SJSA1 (cell line): ENCODE measurements around the gene SLC5A7. TPM values are rescaled to one million over a fixed set of nuclear protein-coding genes. Genes with fewer than 3 reads are reported as not detected.

ENCODE experiments used
- DNase-seq, 2 experiments: peaks; one replicate each; pipeline ENCODE4 v3.0.0-alpha.2; 2015 to 2020; ENCODE audit warnings: low spot score in 2 of 2, low read depth in 1 of 2
- H3K27ac ChIP-seq: fragments of 250-450 bp; sonication (Bioruptor Pico); 2 replicates; pipeline ENCODE4 v1.5.1; 2020; ENCODE audit warnings: mild to moderate bottlenecking, moderate library complexity
- H3K27me3 ChIP-seq: fragments of 250-450 bp; sonication (Bioruptor Pico); replicated peaks from 2 replicates; pipeline ENCODE4 v1.5.1; 2020; ENCODE audit warnings: mild to moderate bottlenecking, moderate library complexity
- H3K36me3 ChIP-seq: fragments of 250-450 bp; sonication (Bioruptor Pico); 2 replicates; pipeline ENCODE4 v1.5.1; 2020; ENCODE audit warnings: mild to moderate bottlenecking
- H3K4me1 ChIP-seq: fragments of 250-450 bp; sonication (Bioruptor Pico); replicated peaks from 2 replicates; pipeline ENCODE4 v1.6.1; 2021; ENCODE audit warnings: mild to moderate bottlenecking
- H3K4me3 ChIP-seq: fragments of 250-450 bp; sonication (Bioruptor Pico); 2 replicates; pipeline ENCODE4 v1.5.1; 2020; ENCODE audit warnings: mild to moderate bottlenecking
- H3K9me3 ChIP-seq: fragments of 250-450 bp; sonication (Bioruptor Pico); replicated peaks from 2 replicates; pipeline ENCODE4 v1.5.1; 2020; ENCODE audit warnings: mild to moderate bottlenecking
- total RNA-seq: library from RNA; depleted of rRNA; stranded (reverse); fragments of >200 nt; shearing (Covaris generic); gene quantifications from 2 replicates; pipeline ENCODE4 v1.2.3, GENCODE V29; 2014; rRNA removed

The SLC5A7 gene
- total RNA-seq: not detected in 2 replicates

DNA sequence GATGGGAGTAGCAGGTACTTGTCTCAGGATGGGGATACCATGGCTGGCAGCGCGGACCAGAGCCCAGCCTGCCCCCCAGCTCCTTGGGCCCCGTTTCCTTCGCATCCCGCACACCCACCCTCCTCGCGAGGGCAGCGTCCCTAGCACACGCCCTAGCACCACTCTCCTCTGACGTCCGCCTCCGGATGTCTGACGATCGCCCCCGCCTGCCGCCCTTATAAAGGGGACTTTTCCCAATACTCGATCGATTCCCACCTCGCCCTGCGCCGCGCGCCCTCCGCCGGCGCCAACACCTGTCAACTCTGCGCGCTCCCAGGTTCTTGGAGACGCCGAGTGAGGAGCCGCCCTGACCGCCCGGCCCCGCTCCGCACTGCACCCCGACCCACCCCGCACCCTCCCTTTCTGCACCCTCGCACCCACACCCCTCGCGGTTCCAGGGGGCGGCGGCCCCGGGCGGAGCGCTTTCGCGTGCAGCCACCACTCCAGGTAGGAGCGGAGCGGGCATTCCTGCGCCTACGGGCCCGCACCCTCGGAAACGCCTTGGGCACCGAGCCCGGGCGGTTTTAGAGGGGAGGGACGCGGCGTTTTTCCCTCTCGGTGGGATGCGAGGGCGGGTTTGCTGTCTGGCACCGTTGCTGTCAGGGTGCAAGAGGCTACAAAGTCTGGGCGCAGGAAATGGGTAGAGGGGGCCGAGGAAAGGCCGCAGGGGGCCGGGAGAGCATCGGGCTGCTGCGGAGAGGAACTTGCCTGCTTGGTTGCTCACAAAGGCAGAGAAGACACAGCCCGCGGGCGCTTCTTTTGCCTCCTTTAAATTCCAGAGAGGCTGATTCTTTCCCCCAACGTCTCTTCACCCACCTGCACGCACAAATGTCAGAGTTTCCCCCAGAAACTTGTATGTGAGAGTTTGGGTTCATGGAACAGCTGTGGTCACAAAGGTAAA is at the start of gene SLC5A7:
SLC5A7 (plus strand) TSS at position 247 of the 940 bp plus-strand sequence. CDS start 1,632 bp downstream, outside the sequence.
- H3K27me3 ChIP-seq: peaks cover 37% of the 10 kb centered on the region
- no peaks in the 10 kb centered on the region for H3K4me1 ChIP-seq

DNA sequence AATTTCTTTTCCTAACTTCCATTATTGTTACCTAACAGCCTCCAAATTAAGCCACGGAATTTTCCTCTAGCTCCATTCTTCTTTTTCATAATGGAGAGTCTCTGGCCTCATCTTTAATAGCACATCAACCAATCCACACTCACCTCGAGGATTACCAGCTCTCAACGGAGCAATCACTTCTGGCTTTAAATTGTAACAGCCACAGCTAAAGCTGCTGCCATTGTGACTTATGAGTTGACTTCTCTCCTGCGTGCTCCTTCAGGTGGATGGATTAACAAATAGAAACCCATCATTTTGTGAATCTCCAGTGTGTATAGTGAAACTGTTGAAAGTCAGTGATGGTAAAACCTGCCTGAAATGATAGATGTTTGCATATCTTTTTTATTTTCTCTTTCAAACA is 24.9 kb upstream of the SLC5A7 start:
- Histone ChIP-seq H3K4me3 (no peak overlapping the region), H3K27me3 (no peaks in the 10 kb centered on the region), H3K36me3 (no peaks in the 10 kb centered on the region), H3K4me1 (no peaks in the 10 kb centered on the region), H3K9me3 (no peaks in the 10 kb centered on the region), H3K27ac (no peak overlapping the region)
- DNase-seq: no peak

More for the DNA sequence above, at the start of gene SLC5A7:
- no peak for DNase-seq
- Histone ChIP-seq H3K36me3 (no peaks in the 10 kb centered on the region), H3K9me3 (no peaks in the 10 kb centered on the region), H3K27ac (no peak within 1 kb of the TSS), H3K4me3 (no peak within 1 kb of the TSS)

DNA sequence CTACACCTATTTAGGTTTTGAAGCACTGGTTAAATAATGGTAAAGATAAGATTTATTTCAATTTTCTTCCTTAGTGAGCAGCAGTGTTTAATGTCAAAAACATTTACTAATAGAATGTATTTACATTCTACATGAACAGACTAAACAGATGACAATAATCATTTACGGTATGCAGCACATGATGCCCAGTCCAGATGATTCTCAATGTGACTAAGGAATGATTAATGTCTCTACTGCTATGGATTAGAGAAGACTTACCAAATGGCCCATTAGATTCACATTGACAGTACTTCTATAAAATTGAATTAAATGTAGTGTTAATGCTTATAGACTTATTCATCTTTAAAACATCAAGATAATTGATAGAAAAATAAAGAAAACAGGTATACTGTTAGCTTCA is 22.1 kb upstream of the SLC5A7 start:
- DNase-seq: no peak
- Histone ChIP-seq H3K4me1 (no peaks in the 10 kb centered on the region), H3K27me3 (no peaks in the 10 kb centered on the region), H3K9me3 (no peaks in the 10 kb centered on the region), H3K36me3 (no peaks in the 10 kb centered on the region), H3K27ac (no peak overlapping the region), H3K4me3 (no peak overlapping the region)

DNA sequence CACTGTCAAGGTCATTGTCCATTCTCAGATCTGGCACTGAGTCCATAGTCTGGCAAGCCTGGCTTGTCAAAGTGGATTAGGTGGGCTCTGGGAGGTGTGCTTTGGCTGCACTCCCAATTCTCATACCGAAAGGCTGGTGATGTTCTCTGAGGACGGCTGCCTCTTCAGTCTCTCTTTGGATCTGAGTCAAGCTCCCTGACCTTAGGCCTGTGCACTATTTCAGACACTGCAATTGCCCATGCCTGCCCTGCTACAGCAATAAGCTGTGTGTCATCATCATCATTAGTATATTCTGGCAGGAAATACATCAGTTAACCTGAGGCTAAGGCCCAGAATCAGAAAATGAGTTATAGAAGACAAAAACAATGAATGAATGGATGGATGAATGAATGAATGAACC is 1.6 kb upstream of the SLC5A7 start:
- no peak for DNase-seq
- Histone ChIP-seq H3K36me3 (no peaks in the 10 kb centered on the region), H3K4me3 (no peak overlapping the region), H3K27me3 (peaks cover 37% of the 10 kb centered on the region), H3K27ac (no peak overlapping the region), H3K4me1 (no peaks in the 10 kb centered on the region), H3K9me3 (no peaks in the 10 kb centered on the region)

DNA sequence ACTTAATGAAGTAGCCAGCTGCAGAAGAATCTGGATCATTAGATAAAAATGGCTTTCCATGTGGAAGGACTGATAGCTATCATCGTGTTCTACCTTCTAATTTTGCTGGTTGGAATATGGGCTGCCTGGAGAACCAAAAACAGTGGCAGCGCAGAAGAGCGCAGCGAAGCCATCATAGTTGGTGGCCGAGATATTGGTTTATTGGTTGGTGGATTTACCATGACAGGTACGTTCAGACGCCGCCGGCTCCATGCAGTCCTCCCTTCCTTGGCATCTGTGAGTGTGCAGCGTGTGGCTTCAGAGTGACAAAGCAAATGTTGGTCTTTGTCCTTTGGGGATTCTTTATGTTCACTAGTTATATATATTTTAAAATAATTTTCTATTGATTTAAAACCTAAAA is 1.8 kb downstream of the SLC5A7 start:
- Histone ChIP-seq H3K4me3 (no peak overlapping the region), H3K36me3 (no peaks in the 10 kb centered on the region), H3K27me3 (peaks cover 37% of the 10 kb centered on the region), H3K27ac (no peak overlapping the region), H3K4me1 (no peaks in the 10 kb centered on the region), H3K9me3 (no peaks in the 10 kb centered on the region)
- no peak for DNase-seq

- Histone ChIP-seq H3K4me1 (no peaks in the 10 kb centered on the region), H3K36me3 (no peaks in the 10 kb centered on the region), H3K4me3 (no peak overlapping the region), H3K27me3 (peaks cover 37% of the 10 kb centered on the region), H3K9me3 (no peaks in the 10 kb centered on the region), H3K27ac (no peak overlapping the region)
- no peak for DNase-seq
Measured at GRCh38 chr2:107989445-107989844, 3.1 kb downstream of the SLC5A7 start.

- Histone ChIP-seq H3K4me3 (no peak overlapping the region), H3K27me3 (peaks cover 30% of the 10 kb centered on the region), H3K36me3 (no peaks in the 10 kb centered on the region), H3K9me3 (no peaks in the 10 kb centered on the region), H3K27ac (no peak overlapping the region), H3K4me1 (no peaks in the 10 kb centered on the region)
- no peak for DNase-seq
Measured at GRCh38 chr2:107990718-107991117, 4.4 kb downstream of the SLC5A7 start.

DNA sequence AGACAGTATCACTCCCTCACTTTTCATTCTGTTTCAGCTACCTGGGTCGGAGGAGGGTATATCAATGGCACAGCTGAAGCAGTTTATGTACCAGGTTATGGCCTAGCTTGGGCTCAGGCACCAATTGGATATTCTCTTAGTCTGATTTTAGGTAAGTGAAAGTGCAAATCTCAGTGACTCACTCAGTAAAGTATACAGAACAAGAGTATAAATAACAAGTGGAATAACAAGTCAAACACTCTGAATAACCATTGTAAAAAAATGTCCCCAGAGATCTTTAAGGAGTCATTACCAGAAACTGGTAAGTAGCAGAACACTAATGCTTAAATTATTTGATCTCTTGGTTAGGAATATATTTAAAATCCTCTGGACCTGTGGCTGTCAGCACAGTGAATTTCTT is 5.7 kb downstream of the SLC5A7 start:
- H3K4me3 ChIP-seq: no peak overlapping the region
- peaks cover 18% of the 10 kb centered on the region for H3K27me3 ChIP-seq
- H3K27ac ChIP-seq: no peak overlapping the region
- no peak for DNase-seq
- H3K4me1 ChIP-seq: no peaks in the 10 kb centered on the region
- H3K9me3 ChIP-seq: no peaks in the 10 kb centered on the region
- no peaks in the 10 kb centered on the region for H3K36me3 ChIP-seq

DNA sequence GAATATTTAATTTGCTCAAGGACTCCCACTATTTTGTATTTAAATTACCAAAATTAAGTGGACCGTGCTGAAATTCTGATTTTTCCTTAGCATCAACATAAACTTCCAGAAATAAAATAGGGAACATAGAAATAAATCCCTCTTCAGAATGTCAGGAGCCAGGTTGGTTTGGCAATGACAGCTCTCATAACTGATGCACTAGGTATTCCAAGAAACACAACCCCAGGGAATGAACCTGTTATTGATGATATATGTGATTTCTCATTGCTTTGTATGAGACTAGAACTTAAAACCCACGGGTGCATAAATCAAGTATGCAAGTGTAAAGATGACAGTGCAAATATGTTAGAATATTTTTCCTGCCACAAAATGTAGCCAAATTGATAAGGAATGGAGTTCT is 12.8 kb downstream of the SLC5A7 start:
- Histone ChIP-seq H3K36me3 (no peaks in the 10 kb centered on the region), H3K4me3 (no peak overlapping the region), H3K27ac (no peak overlapping the region), H3K4me1 (no peaks in the 10 kb centered on the region), H3K27me3 (no peaks in the 10 kb centered on the region), H3K9me3 (no peaks in the 10 kb centered on the region)
- DNase-seq: no peak

DNA sequence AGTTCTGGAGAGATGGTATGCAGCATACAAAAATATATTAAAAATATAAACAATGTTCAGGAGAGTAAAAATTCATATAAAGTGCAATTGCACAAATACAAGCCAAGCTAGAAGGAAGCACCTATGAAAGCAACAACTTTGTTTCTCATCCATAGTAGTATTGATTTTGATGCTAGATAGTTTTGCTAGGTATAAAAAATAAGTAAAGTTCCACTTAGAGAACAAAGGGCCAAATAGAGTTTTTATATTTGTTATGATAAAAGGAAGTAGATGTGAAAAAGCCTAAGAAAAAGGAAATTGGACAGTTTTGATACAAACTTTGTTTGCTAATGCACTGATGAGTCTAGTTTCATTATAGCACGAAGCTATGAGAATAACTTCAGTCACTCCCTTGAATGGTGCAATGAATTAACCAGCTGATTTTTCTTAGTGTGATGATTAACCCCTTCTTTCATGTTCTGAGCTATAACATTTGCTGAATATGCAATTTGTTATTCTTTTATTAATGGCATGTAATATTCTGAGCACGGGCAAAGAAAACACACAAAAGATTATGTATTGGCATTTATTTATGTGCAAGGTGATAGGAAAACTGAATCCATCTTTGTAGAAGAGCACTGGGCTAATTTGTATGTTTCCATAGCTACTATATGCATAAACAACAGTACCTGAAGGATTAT is 24.7 kb downstream of the SLC5A7 start:
- no peaks in the 10 kb centered on the region for H3K36me3 ChIP-seq
- peaks cover 7% of the 10 kb centered on the region; the same call in 1 of the 2 replicates for H3K9me3 ChIP-seq
- no peaks in the 10 kb centered on the region for H3K4me1 ChIP-seq
- no peak for DNase-seq
- no peak overlapping the region for H3K27ac ChIP-seq
- H3K4me3 ChIP-seq: no peak overlapping the region
- H3K27me3 ChIP-seq: no peaks in the 10 kb centered on the region

DNA sequence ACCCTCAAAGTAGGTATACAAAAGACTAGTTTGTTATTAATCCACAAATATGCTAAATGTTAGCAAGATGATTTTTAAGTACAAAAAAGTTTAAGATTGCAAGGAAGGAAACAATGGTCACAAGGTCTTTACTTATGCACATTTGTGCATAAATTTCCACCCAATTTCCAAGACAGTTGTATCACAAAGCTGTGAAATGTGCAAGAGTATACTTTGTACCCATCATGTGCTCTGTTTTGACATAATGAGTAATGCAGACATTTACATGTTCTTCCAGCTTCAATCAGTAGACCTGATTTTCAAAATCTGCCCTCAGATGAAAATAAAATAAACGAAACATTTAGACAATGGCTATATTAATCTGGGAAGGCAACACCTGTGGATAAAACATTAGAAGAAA is 27.0 kb downstream of the SLC5A7 start:
- H3K27me3 ChIP-seq: no peaks in the 10 kb centered on the region
- no peak for DNase-seq
- H3K4me3 ChIP-seq: no peak overlapping the region
- H3K36me3 ChIP-seq: no peaks in the 10 kb centered on the region
- peaks cover 7% of the 10 kb centered on the region; the same call in 1 of the 2 replicates for H3K9me3 ChIP-seq
- H3K4me1 ChIP-seq: no peaks in the 10 kb centered on the region
- no peak overlapping the region for H3K27ac ChIP-seq

- DNase-seq: no peak
- H3K9me3 ChIP-seq: no peaks in the 10 kb centered on the region
- no peaks in the 10 kb centered on the region for H3K4me1 ChIP-seq
- H3K27ac ChIP-seq: no peak overlapping the region
- no peaks in the 10 kb centered on the region for H3K27me3 ChIP-seq
- H3K4me3 ChIP-seq: no peak overlapping the region
- H3K36me3 ChIP-seq: no peaks in the 10 kb centered on the region
Measured at GRCh38 chr2:108022628-108023027, 36.3 kb downstream of the SLC5A7 start.

DNA sequence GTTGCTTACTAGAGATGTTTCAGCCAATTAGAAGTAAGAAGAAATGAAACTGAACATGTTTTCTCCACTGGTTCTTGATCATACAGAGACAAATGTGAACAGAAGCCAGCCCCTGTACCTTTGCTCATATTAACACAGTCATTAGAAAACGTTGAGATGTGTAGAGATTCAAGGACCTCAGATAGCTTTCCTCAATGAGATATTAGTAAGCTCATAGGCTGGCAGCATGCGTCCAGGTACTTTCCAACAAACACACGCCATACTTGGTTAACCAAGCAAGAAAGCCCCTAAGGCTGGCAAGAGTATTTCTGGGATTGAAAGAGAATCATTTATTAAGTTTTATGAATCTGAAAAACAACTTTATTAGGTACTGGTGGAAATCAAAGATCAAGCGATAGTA is 37.5 kb downstream of the SLC5A7 start:
- DNase-seq: no peak
- H3K9me3 ChIP-seq: no peaks in the 10 kb centered on the region
- H3K4me1 ChIP-seq: no peaks in the 10 kb centered on the region
- no peak overlapping the region for H3K27ac ChIP-seq
- no peaks in the 10 kb centered on the region for H3K27me3 ChIP-seq
- H3K4me3 ChIP-seq: no peak overlapping the region
- no peaks in the 10 kb centered on the region for H3K36me3 ChIP-seq

DNA sequence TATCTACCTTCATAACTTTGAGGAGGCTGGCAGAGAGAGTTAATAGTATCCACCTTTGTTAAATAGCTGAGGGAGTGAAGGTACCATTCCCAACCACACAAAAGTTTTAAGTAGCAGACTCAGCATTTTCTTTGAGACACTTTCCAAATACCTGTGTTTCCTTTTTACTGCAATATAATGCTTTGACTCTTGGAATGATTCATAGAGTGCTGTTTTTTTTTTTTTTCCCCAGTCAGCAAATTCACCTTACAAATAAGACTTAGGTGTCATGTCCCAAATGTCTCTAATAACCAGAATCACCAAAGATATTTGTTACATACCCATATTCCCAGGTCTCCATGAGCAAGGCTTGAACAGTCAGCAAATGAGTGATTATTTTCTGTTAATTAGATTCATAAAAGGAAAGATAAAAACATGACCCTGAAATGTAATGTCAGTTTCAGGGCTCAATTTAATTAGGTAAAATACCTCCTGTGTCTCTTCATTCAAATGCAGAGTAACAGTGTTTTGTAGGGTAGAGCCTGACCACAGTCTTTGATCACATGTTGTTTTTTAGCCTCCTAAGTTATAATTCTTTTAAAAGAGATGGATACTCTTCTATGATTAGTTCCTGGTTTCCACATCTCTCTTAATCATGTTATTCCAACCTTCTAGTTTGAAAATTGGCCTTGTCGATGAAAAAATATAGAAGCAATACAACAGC is 39.9 kb downstream of the SLC5A7 start:
- Histone ChIP-seq H3K4me3 (no peak overlapping the region), H3K27me3 (no peaks in the 10 kb centered on the region), H3K4me1 (no peaks in the 10 kb centered on the region), H3K36me3 (no peaks in the 10 kb centered on the region), H3K27ac (no peak overlapping the region), H3K9me3 (no peaks in the 10 kb centered on the region)
- DNase-seq: no peak
